K562 (cell line): Measurements from ENCODE around the gene EXOC3L1. TPM values are rescaled to one million over a fixed set of nuclear protein-coding genes. Genes with fewer than 3 reads are reported as not detected.

Experiments used
- ATF2 ChIP-seq: sonication (generic); formaldehyde crosslinking; IDR thresholded peaks from 2 replicates; pipeline ENCODE4 v1.8.1; 2022; ENCODE audit warnings: missing genetic modification reagents
- CBX3 ChIP-seq, 2 experiments: IDR thresholded peaks; 1 replicate in 1 of 2; 2 replicates in 1 of 2; pipeline ENCODE4 v1.6.1; 2012; ENCODE audit warnings: inconsistent platforms in 2 of 2, low read length in 2 of 2, borderline replicate concordance in 1 of 2, control low read depth in 1 of 2
- CBX8 ChIP-seq: fragments of 200-600 bp; sonication (generic); IDR thresholded peaks from 2 replicates; pipeline ENCODE4 v1.6.1; 2012; ENCODE audit warnings: borderline replicate concordance, mixed run types, low read depth, mild to moderate bottlenecking, moderate library complexity, mixed read lengths, low read length, control low read depth, inconsistent platforms; ENCODE audit not compliant: poor library complexity, severe bottlenecking; ENCODE audit errors: extremely low read depth
- CTBP1 ChIP-seq: fragments of 450-650 bp; IDR thresholded peaks from 2 replicates; pipeline ENCODE4 v1.6.1; 2016; ENCODE audit warnings: borderline replicate concordance
- CTCF ChIP-seq, 3 experiments: IDR thresholded peaks in 2 of 3; conservative IDR thresholded peaks in 1 of 3; 2 replicates each; pipeline ENCODE4 v1.5.1; 2011 to 2012; ENCODE audit warnings: low read length in 3 of 3, mild to moderate bottlenecking in 3 of 3, control low read depth in 2 of 3, improper control_type of control experiment in 1 of 3, inconsistent platforms in 1 of 3, low read depth in 1 of 3, mixed read lengths in 1 of 3, moderate library complexity in 1 of 3; ENCODE audit not compliant: insufficient read depth in 2 of 3
- E2F3 ChIP-seq: fragments of 250-450 bp; sonication (Bioruptor Pico); IDR thresholded peaks from 2 replicates; pipeline ENCODE4 v1.4.0; 2020; ENCODE audit warnings: mild to moderate bottlenecking
- GATA2 ChIP-seq: sonication (generic); formaldehyde crosslinking; IDR thresholded peaks from 2 replicates; pipeline ENCODE4 v1.4.0; 2020; ENCODE audit warnings: mild to moderate bottlenecking, missing genetic modification reagents
- HCFC1 ChIP-seq: IDR thresholded peaks from 2 replicates; pipeline ENCODE4 v1.6.1; 2012; ENCODE audit warnings: low read depth, low read length, improper control_type of control experiment
- MTA1 ChIP-seq: fragments of 450-650 bp; IDR thresholded peaks from 2 replicates; pipeline ENCODE4 v1.6.1; 2017; ENCODE audit warnings: borderline replicate concordance
- NCOA2 ChIP-seq, 2 experiments: fragments of 450-650 bp; IDR thresholded peaks; 2 replicates each; pipeline ENCODE4 v1.6.1; 2018; ENCODE audit warnings: mild to moderate bottlenecking in 2 of 2, moderate library complexity in 1 of 2; ENCODE audit not compliant: partially characterized antibody in 2 of 2
- NR2C2 ChIP-seq, 2 experiments: fragments of 200-800 bp in 1 of 2; sonication (Bioruptor generic) in 1 of 2; sonication (generic) in 1 of 2; formaldehyde crosslinking in 1 of 2; IDR thresholded peaks; 2 replicates each; pipeline versions ENCODE4 v1.6.1 to v1.8.0; 2016 to 2022; ENCODE audit warnings: mild to moderate bottlenecking in 1 of 2, missing compliant biosample characterization in 1 of 2, missing genetic modification characterization in 1 of 2, missing genetic modification reagents in 1 of 2
- TAF9B ChIP-seq: fragments of 450-650 bp; IDR thresholded peaks from 2 replicates; pipeline ENCODE4 v1.6.1; 2018; ENCODE audit warnings: mild to moderate bottlenecking; ENCODE audit not compliant: partially characterized antibody
- TEAD4 ChIP-seq, 2 experiments: sonication (generic) in 1 of 2; formaldehyde crosslinking in 1 of 2; IDR thresholded peaks; 2 replicates each; pipeline versions ENCODE4 v1.6.1 to v1.8.0; 2012 to 2022; ENCODE audit warnings: borderline replicate concordance in 1 of 2, inconsistent platforms in 1 of 2, low read length in 1 of 2, mild to moderate bottlenecking in 1 of 2, missing genetic modification reagents in 1 of 2
- XRCC4 ChIP-seq: IDR thresholded peaks from one replicate; pipeline ENCODE4 v1.6.1; 2011; ENCODE audit not compliant: insufficient read depth, insufficient read length; ENCODE audit errors: extremely low read depth
- ZFP1 ChIP-seq: fragments of 450-650 bp; formaldehyde crosslinking; IDR thresholded peaks from 2 replicates; pipeline ENCODE4 v1.4.0; 2020; ENCODE audit warnings: mild to moderate bottlenecking, mixed read lengths
- ZNF184 ChIP-seq: sonication (generic); formaldehyde crosslinking; IDR thresholded peaks from 2 replicates; pipeline ENCODE4 v1.5.0; 2020; ENCODE audit warnings: missing genetic modification reagents
- ZNF384 ChIP-seq: IDR thresholded peaks from 2 replicates; pipeline ENCODE4 v1.6.1; 2012; ENCODE audit warnings: low read depth, low read length, improper control_type of control experiment
- ZNF395 ChIP-seq: fragments of 200-800 bp; sonication (Bioruptor generic); IDR thresholded peaks from 2 replicates; pipeline ENCODE4 v1.6.1; 2017; ENCODE audit warnings: missing genetic modification characterization, missing compliant biosample characterization
- ZNF740 ChIP-seq, 3 experiments: fragments of 200-800 bp in 1 of 3; sonication (Bioruptor generic) in 1 of 3; sonication (generic) in 1 of 3; formaldehyde crosslinking in 1 of 3; IDR thresholded peaks; 2 replicates each; pipeline versions ENCODE4 v1.6.1 to v1.8.0; 2016 to 2022; ENCODE audit warnings: mild to moderate bottlenecking in 2 of 3, missing compliant biosample characterization in 2 of 3, missing genetic modification characterization in 2 of 3, missing genetic modification reagents in 1 of 3
- ZNF764 ChIP-seq: fragments of 250-450 bp; sonication (Bioruptor Pico); IDR thresholded peaks from 2 replicates; pipeline ENCODE4 v1.4.0; 2020; ENCODE audit warnings: low read depth, mild to moderate bottlenecking, moderate library complexity
- polyA plus RNA-seq, 8 experiments: library from polyadenylated mRNA; depleted of rRNA in 4 of 8; stranded (reverse) in 5 of 8; unstranded in 3 of 8; fragments of >200 nt; fragmentation: Nextera tagmentation in 2 of 8; fragmentation: Illumina TruSeq in 1 of 8; extraction: Ambion mirVana in 2 of 8; extraction: Trizol in 1 of 8; gene quantifications; 2 replicates each; pipeline versions ENCODE4 v1.2.1 to v1.2.3, GENCODE V29; 2011 to 2014; ENCODE audit warnings: inconsistent platforms in 1 of 8, missing spikeins in 1 of 8
- total RNA-seq, 7 experiments: library from RNA; depleted of rRNA in 6 of 7; stranded (reverse); fragments of >200 nt in 6 of 7; fragmentation: Illumina TruSeq in 2 of 7; extraction: Trizol in 2 of 7; gene quantifications; 2 replicates each; pipeline versions ENCODE4 v1.2.1 to v1.2.3, GENCODE V29; 2011 to 2021; ENCODE audit warnings: low replicate concordance in 1 of 7

EXOC3L1 gene
- total and polyA plus RNA-seq, 9 of the 15 experiments (the other 6 are each of a cell fraction or from before 2014, with no cell fraction given): 0.08 TPM; not detected in 8

GRCh38 chr16:67184995-67185650, 4.8 kb downstream of the EXOC3L1 start (continued):
- TF ChIP-seq ZNF740 (CRISPR knock-in tag; IDR thresholded peaks at IDR 0.05) (peak; percentile 67; the same call in 1 of the 2 replicates), ZNF740 (tag; IDR thresholded peaks at IDR 0.05) (no peak), NCOA2 (IDR thresholded peaks at IDR 0.05; ENCODE audit: partially characterized antibody in 2 of 2) (no peak), ZNF395 (0 out of 2 replicates have a peak, but pooled peaks have one; percentile 44), ATF2 (CRISPR knock-in tag) (no peak; the same call in 1 of the 2 replicates), CBX8 (no peak), ZNF384 (peak; percentile 39; the same call in 1 of the 2 replicates), ZNF184 (CRISPR knock-in tag) (no peak), NR2C2 (CRISPR knock-in tag; IDR thresholded peaks at IDR 0.05) (peak; percentile 77), NR2C2 (tag; IDR thresholded peaks at IDR 0.05) (no peak), HCFC1 (peak; percentile 55), TEAD4 (IDR thresholded peaks at IDR 0.05; ENCODE audit: low read length) (no peak), TEAD4 (CRISPR knock-in tag; IDR thresholded peaks at IDR 0.05; ENCODE audit: borderline replicate concordance) (no peak), CTBP1 (peak; percentile 83; the same call in 1 of the 2 replicates), E2F3 (CRISPR knock-in tag) (no peak), XRCC4 (no peak), TAF9B (no peak), ZFP1 (CRISPR knock-in tag) (no peak), GATA2 (no peak), ZNF764 (CRISPR knock-in tag) (no peak), CTCF (IDR thresholded peaks at IDR 0.05 in 2 of 3, conservative IDR thresholded peaks at IDR 0.05 in 1 of 3; ENCODE audit: insufficient read depth in 2 of 3, low read depth in 1 of 3, low read length in 3 of 3) (peak; percentile 88 to 96 (median 91)), CBX3 (IDR thresholded peaks at IDR 0.05; ENCODE audit: borderline replicate concordance in 1 of 2, low read length in 2 of 2) (peak in 1 of 2 experiments; percentile 75; a peak in 1 of 3 replicates), MTA1 (0 out of 2 replicates have a peak, but pooled peaks have one; percentile 45)
